A673 (cell line): ENCODE data around the gene SUFU. TPM values are rescaled to one million over a fixed set of nuclear protein-coding genes. Genes with fewer than 3 reads are reported as not detected.

Experiments
- BruUV-seq: library from RNA; stranded (reverse); fragments of 400-500 nt; replicated peaks from 2 replicates; lab custom pipeline; 2021; lab: Mats Ljungman, UMichigan
- CTCF ChIA-PET: fragments of 300-600 bp; sonication (Branson Sonifier 250); formaldehyde crosslinking; loops from one replicate; lab custom pipeline; 2022; ENCODE audit warnings: antibody characterized with exemption; lab: Charles Lee
- POLR2A ChIA-PET: fragments of 300-600 bp; sonication (Branson Sonifier 250); formaldehyde crosslinking; loops from one replicate; lab custom pipeline; 2022; ENCODE audit warnings: antibody characterized with exemption; ENCODE audit not compliant: low non-redundant PET; lab: Charles Lee
- DNase-seq: peaks from one replicate; pipeline ENCODE4 v3.0.0-alpha.2; 2015; ENCODE audit warnings: low spot score
- H3K27ac ChIP-seq: fragments of 200-600 bp; sonication (generic); 2 replicates; pipeline ENCODE4 v1.5.1; 2016; ENCODE audit warnings: mixed run types, low read depth, mild to moderate bottlenecking, mixed read lengths, antibody characterized with exemption, low read length; ENCODE audit not compliant: poor library complexity, severe bottlenecking
- H3K27me3 ChIP-seq: fragments of 200-600 bp; sonication (generic); replicated peaks from 2 replicates; pipeline ENCODE4 v1.6.1; 2017; ENCODE audit warnings: mixed run types, low read depth, mild to moderate bottlenecking, mixed read lengths, antibody characterized with exemption, low read length; ENCODE audit not compliant: insufficient read depth, poor library complexity
- H3K36me3 ChIP-seq: fragments of 200-600 bp; sonication (generic); 2 replicates; pipeline ENCODE4 v1.6.1; 2016; ENCODE audit warnings: mixed run types, mild to moderate bottlenecking, mixed read lengths, antibody characterized with exemption, low read length; ENCODE audit not compliant: insufficient read depth, poor library complexity, severe bottlenecking
- H3K4me1 ChIP-seq: fragments of 200-600 bp; sonication (generic); 2 replicates; pipeline ENCODE4 v1.6.1; 2017; ENCODE audit warnings: mixed run types, mild to moderate bottlenecking, mixed read lengths, antibody characterized with exemption, low read length; ENCODE audit not compliant: insufficient read depth, poor library complexity, severe bottlenecking
- H3K4me3 ChIP-seq: fragments of 200-600 bp; sonication (generic); 2 replicates; pipeline ENCODE4 v1.5.1; 2016; ENCODE audit warnings: low read depth, mixed run types, mild to moderate bottlenecking, mixed read lengths, low read length; ENCODE audit not compliant: poor library complexity, severe bottlenecking
- H3K9me3 ChIP-seq: fragments of 200-600 bp; sonication (generic); 2 replicates; pipeline ENCODE4 v1.6.1; 2016; ENCODE audit warnings: mixed run types, low read depth, mild to moderate bottlenecking, mixed read lengths, antibody characterized with exemption, low read length; ENCODE audit not compliant: poor library complexity, severe bottlenecking
- CTCF ChIP-seq: fragments of 300-800, 200-600 bp; sonication (generic); conservative IDR thresholded peaks from 2 replicates; pipeline ENCODE4 v1.5.1; 2017; ENCODE audit warnings: low read depth, mild to moderate bottlenecking, antibody characterized with exemption, low read length, moderate library complexity, mixed read lengths
- EZH2 ChIP-seq: fragments of 200-600 bp; sonication (generic); IDR thresholded peaks from 2 replicates; pipeline ENCODE4 v1.6.1; 2017; ENCODE audit warnings: borderline replicate concordance, low read depth, mild to moderate bottlenecking, mixed read lengths, antibody characterized with exemption, low read length; ENCODE audit not compliant: poor library complexity, severe bottlenecking
- intact Hi-C: fragments of 100-400 bp; cut with micrococcal nuclease; formaldehyde crosslinking; loops from one replicate; pipeline ENCODE4 v1.10.0; 2022; ENCODE audit not compliant: unreplicated experiment
- total RNA-seq: library from RNA; stranded (reverse); gene quantifications from 2 replicates; pipeline ENCODE4 v1.2.3, GENCODE V29; 2021

The SUFU gene
- total RNA-seq, 1 experiment from 2014 or later = 20.5 TPM

GRCh38 chr10:102546606-102547320 is 43.0 kb downstream of the SUFU start:
- Histone ChIP-seq H3K27ac (no peak overlapping the region), H3K4me1 (no peaks in the 10 kb centered on the region), H3K4me3 (no peak overlapping the region), H3K36me3 (no peaks in the 10 kb centered on the region), H3K9me3 (no peaks in the 10 kb centered on the region), H3K27me3 (no peaks in the 10 kb centered on the region)
- TF ChIP-seq CTCF = no peak
- no peak for TF ChIP-seq EZH2
- no TSS peak for BruUV-seq
- intact Hi-C loops = no loop called here
- POLR2A ChIA-PET = no interaction called here
- no peak for DNase-seq
- CTCF ChIA-PET = no interaction called here

- no peaks in the 10 kb centered on the region for H3K27me3 ChIP-seq
- DNase-seq = no peak
- no peaks in the 10 kb centered on the region for H3K4me1 ChIP-seq
- BruUV-seq = no TSS peak
- H3K36me3 ChIP-seq = no peaks in the 10 kb centered on the region
- H3K9me3 ChIP-seq = no peaks in the 10 kb centered on the region
- no peak overlapping the region for H3K27ac ChIP-seq
- ChIA-PET CTCF (no interaction called here), POLR2A (no interaction called here)
- intact Hi-C loops = no loop called here
- no peak for TF ChIP-seq CTCF
- TF ChIP-seq EZH2 = no peak
- H3K4me3 ChIP-seq = no peak overlapping the region
Observed at GRCh38 chr10:102549549-102549948, 45.8 kb downstream of the SUFU start.

- no peaks in the 10 kb centered on the region for H3K4me1 ChIP-seq
- H3K27ac ChIP-seq = no peak overlapping the region
- DNase-seq = no peak
- ChIA-PET POLR2A (no interaction called here), CTCF (no interaction called here)
- no TSS peak for BruUV-seq
- intact Hi-C loops = no loop called here
- H3K4me3 ChIP-seq = no peak overlapping the region
- TF ChIP-seq CTCF = no peak
- TF ChIP-seq EZH2 = no peak
- H3K9me3 ChIP-seq = no peaks in the 10 kb centered on the region
- no peaks in the 10 kb centered on the region for H3K36me3 ChIP-seq
- H3K27me3 ChIP-seq = no peaks in the 10 kb centered on the region
Observed at GRCh38 chr10:102550636-102551210, 47.0 kb downstream of the SUFU start.
